ENCODE results near the gene AAR2. TPM values are rescaled to one million over a fixed set of nuclear protein-coding genes. Genes with fewer than 3 reads are reported as not detected.

Gene AAR2
- total RNA-seq, 1 donor from 2014 or later, result 20.3 TPM

DNA sequence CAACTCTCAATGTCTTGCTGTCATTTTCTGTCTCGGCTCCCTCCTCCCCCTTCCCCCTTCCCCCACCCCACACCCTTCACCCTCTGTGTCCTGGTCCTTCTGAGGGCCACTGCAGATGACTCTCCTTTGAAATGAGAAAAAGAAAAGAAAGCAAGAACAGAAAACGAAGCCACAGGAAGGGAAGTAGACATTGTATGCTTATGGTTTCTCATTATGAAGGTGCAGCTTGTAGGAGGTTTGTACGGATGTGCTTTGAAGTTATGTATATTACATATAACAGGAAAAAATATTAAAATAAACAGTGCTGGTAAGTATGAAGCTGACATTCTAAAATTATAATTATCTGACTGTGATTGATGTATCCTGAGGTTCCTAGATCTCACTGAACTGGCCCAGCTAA, 6.3 kb upstream of the AAR2 start:
- H3K36me3 Mint-ChIP-seq (ENCODE audit: low read depth, unreplicated experiment), result peaks cover 3% of the 10 kb centered on the region
- H3K4me1 Mint-ChIP-seq (ENCODE audit: unreplicated experiment), result peaks cover 19% of the 10 kb centered on the region
- H3K27me3 Mint-ChIP-seq (ENCODE audit: unreplicated experiment), result peaks cover 1% of the 10 kb centered on the region
- no peak overlapping the region for H3K4me3 Mint-ChIP-seq (ENCODE audit: unreplicated experiment)
- DNase-seq (ENCODE audit: low spot score), result no peak
- H3K27ac Mint-ChIP-seq (ENCODE audit: unreplicated experiment), result no peak overlapping the region
- TF ChIP-seq CTCF (IDR thresholded peaks at IDR 0.05; ENCODE audit: unreplicated experiment), result no peak
- no peaks in the 10 kb centered on the region for H3K9me3 Mint-ChIP-seq (ENCODE audit: unreplicated experiment)

DNA sequence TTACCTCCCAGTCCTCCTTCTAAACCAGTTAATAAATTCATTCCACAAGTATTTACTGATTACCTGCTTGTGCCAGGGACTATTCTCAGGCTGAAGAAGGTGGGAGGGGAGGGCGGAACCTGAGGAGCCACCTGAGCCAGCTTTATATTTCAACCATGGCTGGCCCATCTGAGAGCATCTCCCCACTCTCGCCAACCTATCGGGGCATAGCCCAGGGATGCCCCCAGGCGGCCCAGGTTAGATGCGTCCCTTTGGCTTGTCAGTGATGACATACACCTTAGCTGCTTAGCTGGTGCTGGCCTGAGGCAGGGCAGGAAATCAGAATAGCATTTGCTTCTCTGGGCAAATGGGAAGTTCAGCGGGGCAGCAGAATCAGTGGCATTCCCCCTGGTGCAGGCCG, 4.9 kb upstream of the AAR2 start:
- DNase-seq (ENCODE audit: low spot score), result no peak
- peaks cover 1% of the 10 kb centered on the region for H3K27me3 Mint-ChIP-seq (ENCODE audit: unreplicated experiment)
- no peak overlapping the region for H3K4me3 Mint-ChIP-seq (ENCODE audit: unreplicated experiment)
- H3K4me1 Mint-ChIP-seq (ENCODE audit: unreplicated experiment), result peaks cover 20% of the 10 kb centered on the region
- H3K9me3 Mint-ChIP-seq (ENCODE audit: unreplicated experiment), result no peaks in the 10 kb centered on the region
- peaks cover 3% of the 10 kb centered on the region for H3K36me3 Mint-ChIP-seq (ENCODE audit: low read depth, unreplicated experiment)
- TF ChIP-seq CTCF (IDR thresholded peaks at IDR 0.05; ENCODE audit: unreplicated experiment), result no peak
- no peak overlapping the region for H3K27ac Mint-ChIP-seq (ENCODE audit: unreplicated experiment)

DNA sequence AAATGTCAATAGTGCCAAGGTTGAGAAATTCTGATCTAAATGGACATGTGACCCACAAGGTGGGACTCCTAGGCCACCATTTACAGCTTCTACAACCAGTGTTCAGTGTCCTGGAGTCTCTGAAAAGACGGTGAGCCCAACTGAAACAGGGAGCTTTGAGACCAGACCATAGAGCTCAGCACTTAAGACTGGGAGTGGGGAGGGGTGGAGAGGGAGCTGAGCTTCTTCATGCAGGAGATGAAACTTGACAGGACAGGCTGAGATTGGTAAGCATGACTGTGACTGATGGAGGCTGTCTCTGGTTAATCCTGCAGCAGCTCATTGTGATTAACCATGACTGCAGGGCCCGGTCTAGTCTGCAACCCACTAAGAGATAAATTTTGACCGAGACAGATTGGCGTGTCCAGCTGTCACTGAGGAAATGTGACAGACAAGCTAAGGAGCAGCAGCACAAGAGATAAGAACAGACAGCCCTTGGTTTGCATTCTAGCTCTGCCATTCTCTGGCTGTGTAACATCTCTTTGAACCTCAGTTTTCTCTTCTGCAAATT, 1.4 kb upstream of the AAR2 start:
- H3K4me1 Mint-ChIP-seq (ENCODE audit: unreplicated experiment), result peaks cover 31% of the 10 kb centered on the region
- peak overlapping the region; percentile 43 for H3K27ac Mint-ChIP-seq (ENCODE audit: unreplicated experiment)
- no peak for TF ChIP-seq CTCF (IDR thresholded peaks at IDR 0.05; ENCODE audit: unreplicated experiment)
- H3K27me3 Mint-ChIP-seq (ENCODE audit: unreplicated experiment), result no peaks in the 10 kb centered on the region
- no peak overlapping the region for H3K4me3 Mint-ChIP-seq (ENCODE audit: unreplicated experiment)
- H3K36me3 Mint-ChIP-seq (ENCODE audit: low read depth, unreplicated experiment), result no peaks in the 10 kb centered on the region
- H3K9me3 Mint-ChIP-seq (ENCODE audit: unreplicated experiment), result no peaks in the 10 kb centered on the region
- no peak for DNase-seq (ENCODE audit: low spot score)

DNA sequence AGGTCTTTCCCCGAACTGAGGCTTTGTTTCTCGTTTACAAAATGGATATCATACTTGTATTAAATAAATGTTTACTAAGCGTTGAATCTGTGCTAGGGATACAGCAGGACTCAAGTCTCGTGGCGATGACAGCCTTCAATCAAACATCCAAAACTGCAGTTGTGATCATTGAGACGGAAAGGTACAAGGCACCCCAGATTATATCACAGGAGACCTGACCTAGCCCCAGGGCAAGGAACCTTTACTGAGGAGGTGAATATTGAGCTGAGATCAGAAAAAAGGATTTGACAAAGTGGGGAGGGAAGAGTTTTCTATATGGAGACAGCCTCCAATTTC, 476 bp downstream of the AAR2 start:
- no peak for DNase-seq (ENCODE audit: low spot score)
- Mint-ChIP-seq H3K27me3 (ENCODE audit: unreplicated experiment) (no peaks in the 10 kb centered on the region), H3K4me1 (ENCODE audit: unreplicated experiment) (peaks cover 31% of the 10 kb centered on the region), H3K9me3 (ENCODE audit: unreplicated experiment) (no peaks in the 10 kb centered on the region), H3K36me3 (ENCODE audit: low read depth, unreplicated experiment) (no peaks in the 10 kb centered on the region), H3K27ac (ENCODE audit: unreplicated experiment) (peak overlapping the region; percentile 98), H3K4me3 (ENCODE audit: unreplicated experiment) (peak overlapping the region; percentile 90)
- TF ChIP-seq CTCF (IDR thresholded peaks at IDR 0.05; ENCODE audit: unreplicated experiment), result no peak

DNA sequence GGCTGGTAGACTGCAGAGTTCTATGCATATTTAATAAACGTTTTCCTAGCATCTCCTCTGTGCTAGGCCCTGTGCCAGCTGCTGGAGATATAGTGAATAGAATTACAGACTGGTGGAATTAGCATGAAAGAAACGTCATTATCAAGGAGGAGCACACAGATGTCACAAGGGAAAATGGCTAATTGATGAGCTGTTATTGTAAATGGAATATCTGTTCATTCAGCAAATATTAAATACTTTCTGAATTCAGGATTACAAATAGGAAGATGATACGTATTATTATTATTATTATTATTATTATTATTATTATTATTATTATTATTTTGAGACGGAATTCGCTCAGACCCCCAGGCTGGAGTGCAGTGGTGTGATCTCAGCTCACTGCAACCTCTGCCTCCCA, 1.2 kb downstream of the AAR2 start:
- peak overlapping the region; percentile 90 for H3K4me3 Mint-ChIP-seq (ENCODE audit: unreplicated experiment)
- H3K36me3 Mint-ChIP-seq (ENCODE audit: low read depth, unreplicated experiment), result no peaks in the 10 kb centered on the region
- H3K4me1 Mint-ChIP-seq (ENCODE audit: unreplicated experiment), result peaks cover 27% of the 10 kb centered on the region
- no peaks in the 10 kb centered on the region for H3K27me3 Mint-ChIP-seq (ENCODE audit: unreplicated experiment)
- no peak for DNase-seq (ENCODE audit: low spot score)
- TF ChIP-seq CTCF (IDR thresholded peaks at IDR 0.05; ENCODE audit: unreplicated experiment), result no peak
- no peaks in the 10 kb centered on the region for H3K9me3 Mint-ChIP-seq (ENCODE audit: unreplicated experiment)
- H3K27ac Mint-ChIP-seq (ENCODE audit: unreplicated experiment), result peak overlapping the region; percentile 98
